K562 (cell line): Measurements from ENCODE around the gene HMGA1. TPM values are rescaled to one million over a fixed set of nuclear protein-coding genes. Genes with fewer than 3 reads are reported as not detected.

Experiments used
- ARNT ChIP-seq, 2 experiments: fragments of 450-650 bp; IDR thresholded peaks; 2 replicates each; pipeline ENCODE4 v1.6.1; 2016; ENCODE audit warnings: mild to moderate bottlenecking in 1 of 2
- ATF2 ChIP-seq: sonication (generic); formaldehyde crosslinking; IDR thresholded peaks from 2 replicates; pipeline ENCODE4 v1.8.1; 2022; ENCODE audit warnings: missing genetic modification reagents
- CBX2 ChIP-seq: fragments of 200-600 bp; sonication (generic); IDR thresholded peaks from one replicate; pipeline ENCODE4 v1.6.1; 2012; ENCODE audit warnings: mild to moderate bottlenecking, low read length, inconsistent platforms; ENCODE audit not compliant: insufficient read depth, poor library complexity, severe bottlenecking
- HDAC3 ChIP-seq: fragments of 450-650 bp; IDR thresholded peaks from 2 replicates; pipeline ENCODE4 v1.6.1; 2018; ENCODE audit warnings: borderline replicate concordance, mild to moderate bottlenecking, moderate library complexity; ENCODE audit not compliant: partially characterized antibody
- IFI16 ChIP-seq: fragments of 250-450 bp; sonication (Bioruptor Pico); IDR thresholded peaks from 2 replicates; pipeline ENCODE4 v2.1.2; 2022; ENCODE audit warnings: mild to moderate bottlenecking, inconsistent platforms
- ILF3 ChIP-seq: fragments of 450-650 bp; IDR thresholded peaks from 2 replicates; pipeline ENCODE4 v1.6.1; 2018; ENCODE audit warnings: antibody characterized with exemption, mild to moderate bottlenecking, moderate library complexity, borderline replicate concordance
- LARP7 ChIP-seq: fragments of 450-650 bp; IDR thresholded peaks from 2 replicates; pipeline ENCODE4 v1.6.1; 2016
- MEF2A ChIP-seq: IDR thresholded peaks from 2 replicates; pipeline ENCODE4 v1.6.1; 2011; ENCODE audit warnings: low read depth, mild to moderate bottlenecking, low read length, moderate library complexity; ENCODE audit not compliant: control insufficient read depth
- MEIS2 ChIP-seq: fragments of 450-650 bp; IDR thresholded peaks from 2 replicates; pipeline ENCODE4 v1.6.1; 2014; ENCODE audit warnings: mild to moderate bottlenecking; ENCODE audit not compliant: partially characterized antibody
- NCOA4 ChIP-seq: fragments of 450-650 bp; IDR thresholded peaks from 2 replicates; pipeline ENCODE4 v1.6.1; 2018; ENCODE audit warnings: mild to moderate bottlenecking; ENCODE audit not compliant: partially characterized antibody
- NR4A1 ChIP-seq, 2 experiments: fragments of 250-450 bp in 1 of 2; fragments of 450-650 bp in 1 of 2; sonication (Bioruptor Pico) in 1 of 2; IDR thresholded peaks; 2 replicates each; pipeline versions ENCODE4 v1.4.0 to v1.6.1; 2016 to 2020; ENCODE audit warnings: mild to moderate bottlenecking in 2 of 2, missing compliant biosample characterization in 1 of 2, missing genetic modification characterization in 1 of 2, moderate library complexity in 1 of 2
- NRF1 ChIP-seq, 2 experiments: fragments of 450-650 bp; IDR thresholded peaks in 1 of 2; conservative IDR thresholded peaks in 1 of 2; 2 replicates each; pipeline ENCODE4 v1.6.1; 2014; ENCODE audit warnings: mild to moderate bottlenecking in 2 of 2
- NUFIP1 ChIP-seq: fragments of 450-650 bp; IDR thresholded peaks from 2 replicates; pipeline ENCODE4 v1.6.1; 2018; ENCODE audit not compliant: partially characterized antibody
- PHTF2 ChIP-seq: fragments of 250-450 bp; sonication (Bioruptor Pico); IDR thresholded peaks from 2 replicates; pipeline ENCODE4 v1.5.0; 2021; ENCODE audit warnings: mild to moderate bottlenecking
- POLR2B ChIP-seq: fragments of 450-650 bp; IDR thresholded peaks from 2 replicates; pipeline ENCODE4 v1.6.1; 2018; ENCODE audit warnings: low read depth; ENCODE audit not compliant: partially characterized antibody
- RFX5 ChIP-seq: IDR thresholded peaks from 2 replicates; pipeline ENCODE4 v1.6.1; 2011; ENCODE audit warnings: low read depth, mild to moderate bottlenecking, improper control_type of control experiment, low read length
- TOE1 ChIP-seq, 2 experiments: fragments of 450-650 bp in 1 of 2; sonication (generic) in 1 of 2; formaldehyde crosslinking in 1 of 2; IDR thresholded peaks; 2 replicates each; pipeline versions ENCODE4 v1.7.1 to v1.8.0; 2016 to 2022; ENCODE audit warnings: borderline replicate concordance in 2 of 2, mild to moderate bottlenecking in 2 of 2, antibody characterized with exemption in 1 of 2, inconsistent platforms in 1 of 2, low read depth in 1 of 2, missing genetic modification reagents in 1 of 2, moderate library complexity in 1 of 2
- YY1 ChIP-seq, 3 experiments: IDR thresholded peaks; 2 replicates each; pipeline ENCODE4 v1.6.1; 2011; ENCODE audit warnings: low read length in 2 of 3, mild to moderate bottlenecking in 2 of 3, moderate library complexity in 2 of 3, borderline replicate concordance in 1 of 3, control low read depth in 1 of 3, low read depth in 1 of 3; ENCODE audit not compliant: insufficient read depth in 3 of 3, insufficient replicate concordance in 2 of 3, control insufficient read depth in 1 of 3, insufficient read length in 1 of 3; ENCODE audit errors: extremely low read depth in 1 of 3
- ZNF124 ChIP-seq: sonication (generic); formaldehyde crosslinking; IDR thresholded peaks from 2 replicates; pipeline ENCODE4 v1.8.1; 2022; ENCODE audit warnings: missing genetic modification reagents
- ZNF41 ChIP-seq: fragments of 250-450 bp; sonication (Bioruptor Pico); conservative IDR thresholded peaks from 2 replicates; pipeline ENCODE4 v1.4.0; 2020; ENCODE audit warnings: mild to moderate bottlenecking
- ZNF444 ChIP-seq: fragments of 250-450 bp; sonication (Bioruptor Pico); IDR thresholded peaks from 2 replicates; pipeline ENCODE4 v1.4.0; 2020; ENCODE audit warnings: mild to moderate bottlenecking, moderate library complexity
- ZNF584 ChIP-seq: fragments of 200-800 bp; sonication (Bioruptor generic); IDR thresholded peaks from 2 replicates; pipeline ENCODE4 v1.6.1; 2016; ENCODE audit warnings: low read depth, mild to moderate bottlenecking, missing genetic modification characterization, missing compliant biosample characterization
- polyA plus RNA-seq, 8 experiments: library from polyadenylated mRNA; depleted of rRNA in 4 of 8; stranded (reverse) in 5 of 8; unstranded in 3 of 8; fragments of >200 nt; fragmentation: Nextera tagmentation in 2 of 8; fragmentation: Illumina TruSeq in 1 of 8; extraction: Ambion mirVana in 2 of 8; extraction: Trizol in 1 of 8; gene quantifications; 2 replicates each; pipeline versions ENCODE4 v1.2.1 to v1.2.3, GENCODE V29; 2011 to 2014; ENCODE audit warnings: inconsistent platforms in 1 of 8, missing spikeins in 1 of 8
- total RNA-seq, 7 experiments: library from RNA; depleted of rRNA in 6 of 7; stranded (reverse); fragments of >200 nt in 6 of 7; fragmentation: Illumina TruSeq in 2 of 7; extraction: Trizol in 2 of 7; gene quantifications; 2 replicates each; pipeline versions ENCODE4 v1.2.1 to v1.2.3, GENCODE V29; 2011 to 2021; ENCODE audit warnings: low replicate concordance in 1 of 7
- TF ChIP-seq, protein P1 (sequence below): sonication (generic); formaldehyde crosslinking; IDR thresholded peaks from 2 replicates; pipeline ENCODE4 v1.8.0; 2022; ENCODE audit warnings: mild to moderate bottlenecking, missing genetic modification reagents

The HMGA1 gene
- total and polyA plus RNA-seq, 9 of the 15 experiments (the other 6 are each of a cell fraction or from before 2014, with no cell fraction given): 27.8 to 1,947 (median 594) TPM

DNA sequence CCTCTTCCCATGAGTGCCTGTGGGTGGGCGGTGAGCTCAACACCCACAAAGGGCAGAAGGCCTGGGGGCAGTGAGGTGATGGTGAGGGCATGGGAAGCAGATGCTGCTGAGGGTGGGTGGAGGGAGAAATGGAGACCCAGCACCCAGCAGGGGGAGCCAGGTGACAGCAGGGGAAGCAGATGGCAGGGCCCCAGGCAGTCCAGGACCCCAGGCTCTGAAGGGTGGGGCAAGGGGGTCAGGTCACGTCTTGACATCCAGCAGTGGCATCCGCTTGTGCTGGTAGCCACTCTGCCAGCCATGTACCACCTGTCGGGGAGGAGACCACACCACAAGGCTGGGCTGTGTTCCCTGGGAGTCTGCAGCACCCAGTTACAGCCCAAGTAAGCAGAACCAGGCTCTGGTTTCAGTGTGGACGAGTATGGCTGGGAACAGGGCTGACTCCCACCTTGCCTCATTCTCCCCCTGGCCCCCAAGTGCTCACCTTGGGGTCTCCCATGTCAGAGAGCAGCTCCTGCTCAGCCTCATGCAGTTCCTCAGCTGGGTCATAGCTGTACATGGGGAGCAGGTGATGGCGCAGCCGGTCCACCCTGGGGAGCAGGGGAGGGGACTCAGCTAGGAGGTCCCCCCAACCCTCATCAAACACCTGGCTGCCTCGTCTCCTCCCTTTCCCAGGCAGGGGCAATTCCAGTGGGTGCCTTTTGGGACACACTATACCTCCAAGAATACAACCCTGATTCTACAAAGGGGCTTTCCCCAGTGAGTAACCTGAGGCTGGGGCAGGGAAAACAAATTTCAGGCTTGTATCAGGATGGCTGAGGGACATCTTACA, 10.1 kb downstream of the HMGA1 start (continued):
- TF ChIP-seq RFX5: no peak
- peak; percentile 95 for TF ChIP-seq POLR2B
- no peak for TF ChIP-seq ZNF124
- no peak for TF ChIP-seq NUFIP1
- TF ChIP-seq, protein P1, sequence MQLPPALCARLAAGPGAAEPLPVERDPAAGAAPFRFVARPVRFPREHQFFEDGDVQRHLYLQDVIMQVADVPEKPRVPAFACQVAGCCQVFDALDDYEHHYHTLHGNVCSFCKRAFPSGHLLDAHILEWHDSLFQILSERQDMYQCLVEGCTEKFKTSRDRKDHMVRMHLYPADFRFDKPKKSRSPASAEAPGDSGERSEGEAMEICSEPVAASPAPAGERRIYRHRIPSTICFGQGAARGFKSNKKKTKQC (CRISPR knock-in tag): no peak; the same call in 1 of the 2 replicates
- no peak for TF ChIP-seq MEIS2
- no peak for TF ChIP-seq MEF2A
- TF ChIP-seq ARNT (IDR thresholded peaks at IDR 0.05): peak in 1 of 2 experiments; percentile 73; a peak in 1 of 4 replicates
- TF ChIP-seq NRF1 (conservative IDR thresholded peaks at IDR 0.05 in 1 of 2, IDR thresholded peaks at IDR 0.05 in 1 of 2): no peak
- no peak for TF ChIP-seq HDAC3
- no peak for TF ChIP-seq ZNF584
- TF ChIP-seq NCOA4: no peak
- TF ChIP-seq TOE1 (IDR thresholded peaks at IDR 0.05; ENCODE audit: borderline replicate concordance): peak; percentile 64; the same call in 1 of the 2 replicates
- no peak for TF ChIP-seq TOE1 (CRISPR knock-in tag; IDR thresholded peaks at IDR 0.05; ENCODE audit: borderline replicate concordance, low read depth)
- TF ChIP-seq ZNF41 (CRISPR knock-in tag): no peak
- no peak for TF ChIP-seq NR4A1 (CRISPR knock-in tag; IDR thresholded peaks at IDR 0.05)
- no peak for TF ChIP-seq NR4A1 (tag; IDR thresholded peaks at IDR 0.05)
- TF ChIP-seq ILF3: no peak; the same call in 1 of the 2 replicates
- peak in 1 of 3 experiments; percentile 33 for TF ChIP-seq YY1 (IDR thresholded peaks at IDR 0.05; ENCODE audit: borderline replicate concordance in 1 of 3, control insufficient read depth in 1 of 3, extremely low read depth in 1 of 3, insufficient read depth in 3 of 3, insufficient read length in 1 of 3, insufficient replicate concordance in 2 of 3, low read depth in 1 of 3, low read length in 2 of 3)
- TF ChIP-seq LARP7: no peak
- no peak for TF ChIP-seq PHTF2 (CRISPR knock-in tag)
- no peak for TF ChIP-seq ZNF444 (CRISPR knock-in tag)
- no peak for TF ChIP-seq IFI16 (CRISPR knock-in tag)
- TF ChIP-seq ATF2: 0 out of 2 replicates have a peak, but pooled peaks have one; percentile 61
- no peak for TF ChIP-seq CBX2
